ENCODE measurements around the gene CDKN1C. TPM values are rescaled to one million over a fixed set of nuclear protein-coding genes. Genes with fewer than 3 reads are reported as not detected.

CDKN1C gene
- total RNA-seq, 2 donors from 2014 or later: 10.9 to 18.2 TPM

DNA sequence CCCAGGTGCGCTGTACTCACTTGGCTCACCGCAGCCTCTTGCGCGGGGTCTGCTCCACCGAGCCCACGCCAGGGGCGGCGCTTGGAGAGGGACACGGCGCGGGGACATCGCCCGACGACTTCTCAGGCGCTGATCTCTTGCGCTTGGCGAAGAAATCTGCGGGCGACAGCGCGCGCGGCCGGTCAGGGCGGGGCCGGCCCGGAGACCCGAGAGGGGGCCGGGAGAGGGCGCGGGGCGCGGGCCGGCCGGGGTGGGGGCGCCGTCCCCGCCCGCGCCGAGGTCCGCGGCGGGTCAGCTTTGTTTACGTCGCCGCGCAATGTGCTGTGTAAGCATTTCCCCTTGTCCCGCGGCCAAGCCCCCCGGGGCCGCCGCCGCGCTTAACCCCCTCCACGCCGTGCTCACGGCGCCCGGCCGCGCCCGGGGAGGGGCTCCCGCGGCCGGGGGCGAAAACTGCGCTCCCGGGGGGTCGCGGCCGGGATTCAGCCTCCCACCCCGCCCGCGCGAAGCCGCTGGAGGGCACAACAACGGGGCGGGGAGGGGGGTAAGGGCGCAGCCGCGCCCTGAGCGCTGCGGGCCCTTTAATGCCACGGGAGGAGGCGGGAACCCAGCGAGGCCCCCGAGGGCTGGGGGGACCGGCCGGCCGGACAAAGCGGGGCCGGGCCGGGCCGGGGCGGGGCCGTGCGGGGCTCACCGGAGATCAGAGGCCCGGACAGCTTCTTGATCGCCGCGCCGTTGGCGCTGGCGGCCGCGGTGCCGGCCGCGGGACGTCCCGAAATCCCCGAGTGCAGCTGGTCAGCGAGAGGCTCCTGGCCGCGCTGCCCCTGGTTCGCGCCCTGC is 1.4 kb downstream of the CDKN1C start:
- Histone ChIP-seq H3K27ac (no peak overlapping the region), H3K27me3 (peaks cover 8% of the 10 kb centered on the region), H3K9me3 (no peaks in the 10 kb centered on the region), H3K36me3 (no peaks in the 10 kb centered on the region), H3K4me1 (peaks cover 4% of the 10 kb centered on the region), H3K4me3 (peak overlapping the region; percentile 62), H3K9ac (ENCODE audit: low read depth in 2 of 2, low read length in 2 of 2) (peak overlapping the region; percentile 34 to 40)
- intact Hi-C loops (cut with DNase I): loop anchor here (10.0 kb wide), 1 partner anchor 179 kb away; no protein-coding TSS in a partner anchor
- no peak for DNase-seq
- TF ChIP-seq, protein P1, sequence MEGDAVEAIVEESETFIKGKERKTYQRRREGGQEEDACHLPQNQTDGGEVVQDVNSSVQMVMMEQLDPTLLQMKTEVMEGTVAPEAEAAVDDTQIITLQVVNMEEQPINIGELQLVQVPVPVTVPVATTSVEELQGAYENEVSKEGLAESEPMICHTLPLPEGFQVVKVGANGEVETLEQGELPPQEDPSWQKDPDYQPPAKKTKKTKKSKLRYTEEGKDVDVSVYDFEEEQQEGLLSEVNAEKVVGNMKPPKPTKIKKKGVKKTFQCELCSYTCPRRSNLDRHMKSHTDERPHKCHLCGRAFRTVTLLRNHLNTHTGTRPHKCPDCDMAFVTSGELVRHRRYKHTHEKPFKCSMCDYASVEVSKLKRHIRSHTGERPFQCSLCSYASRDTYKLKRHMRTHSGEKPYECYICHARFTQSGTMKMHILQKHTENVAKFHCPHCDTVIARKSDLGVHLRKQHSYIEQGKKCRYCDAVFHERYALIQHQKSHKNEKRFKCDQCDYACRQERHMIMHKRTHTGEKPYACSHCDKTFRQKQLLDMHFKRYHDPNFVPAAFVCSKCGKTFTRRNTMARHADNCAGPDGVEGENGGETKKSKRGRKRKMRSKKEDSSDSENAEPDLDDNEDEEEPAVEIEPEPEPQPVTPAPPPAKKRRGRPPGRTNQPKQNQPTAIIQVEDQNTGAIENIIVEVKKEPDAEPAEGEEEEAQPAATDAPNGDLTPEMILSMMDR (IDR thresholded peaks at IDR 0.05): no peak

DNA sequence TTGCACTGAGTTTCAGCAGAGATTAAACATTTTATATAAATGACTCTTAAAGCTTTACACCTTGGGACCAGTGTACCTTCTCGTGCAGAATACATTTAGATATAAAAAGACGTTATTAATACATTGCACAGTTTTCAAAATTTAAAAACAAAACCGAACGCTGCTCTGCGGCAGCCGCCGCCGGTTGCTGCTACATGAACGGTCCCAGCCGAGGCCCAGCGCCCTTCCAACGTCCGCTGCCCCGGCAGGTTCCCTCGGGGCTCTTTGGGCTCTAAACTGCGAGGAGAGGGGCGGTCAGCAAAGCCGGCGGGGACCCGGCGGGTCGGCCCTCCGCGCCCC is 2.0 kb downstream of the CDKN1C start:
- peak overlapping the region; percentile 62 for H3K4me3 ChIP-seq
- no peak for DNase-seq
- intact Hi-C loops (cut with DNase I): loop anchor here (10.0 kb wide), 1 partner anchor 179 kb away; no protein-coding TSS in a partner anchor

DNA sequence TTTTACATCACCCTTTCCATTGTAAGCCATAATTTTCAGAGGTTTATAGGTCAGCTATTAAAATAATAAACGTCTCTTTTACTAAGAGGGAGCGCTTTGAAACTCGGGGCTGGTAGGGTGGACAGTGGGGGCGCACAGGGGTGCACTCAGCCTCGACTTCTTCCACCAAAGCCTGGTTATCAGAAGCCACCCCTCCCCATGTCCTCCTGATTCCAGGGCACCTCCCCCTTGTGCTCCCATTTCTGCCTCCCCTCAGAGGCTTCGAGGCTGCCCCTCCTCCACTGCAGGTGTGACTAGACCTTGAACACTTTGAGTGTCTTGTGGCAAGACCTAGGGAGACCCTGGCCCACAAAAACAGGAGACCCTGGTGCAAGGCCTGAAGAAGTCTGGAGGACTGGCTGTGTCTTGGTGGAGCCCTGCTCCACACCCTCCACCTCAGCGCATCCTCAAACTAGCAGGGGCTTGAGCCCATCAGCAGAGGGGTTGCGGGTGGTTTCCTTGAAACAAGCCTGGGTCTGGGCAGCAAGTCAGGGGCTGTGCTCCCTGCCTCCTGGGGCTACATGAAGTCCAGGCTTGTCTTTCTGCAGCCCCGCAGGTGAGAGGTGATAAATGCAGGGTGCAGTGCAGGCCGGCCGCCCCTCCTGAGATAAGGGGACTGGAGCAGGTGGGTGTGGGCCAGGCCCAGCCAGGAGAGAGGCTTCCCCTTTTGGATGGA is 3.0 kb downstream of the CDKN1C start:
- DNase-seq: no peak
- Histone ChIP-seq H3K4me3 (no peak overlapping the region), H3K36me3 (no peaks in the 10 kb centered on the region), H3K27ac (no peak overlapping the region), H3K9me3 (no peaks in the 10 kb centered on the region), H3K27me3 (peaks cover 8% of the 10 kb centered on the region), H3K4me1 (peaks cover 4% of the 10 kb centered on the region), H3K9ac (ENCODE audit: low read depth in 2 of 2, low read length in 2 of 2) (no peak overlapping the region)
- TF ChIP-seq, protein P1 (IDR thresholded peaks at IDR 0.05): no peak
- intact Hi-C loops (cut with DNase I): loop anchor here (10.0 kb wide), 1 partner anchor 178 kb away; no protein-coding TSS in a partner anchor

More for the DNA sequence above, 2.0 kb downstream of the CDKN1C start:
- TF ChIP-seq, protein P1 (IDR thresholded peaks at IDR 0.05): no peak
- H3K36me3 ChIP-seq: no peaks in the 10 kb centered on the region
- H3K27me3 ChIP-seq: peaks cover 8% of the 10 kb centered on the region
- H3K27ac ChIP-seq: no peak overlapping the region
- no peaks in the 10 kb centered on the region for H3K9me3 ChIP-seq
- peak overlapping the region; percentile 34 to 40 for H3K9ac ChIP-seq (ENCODE audit: low read depth in 2 of 2, low read length in 2 of 2)
- peaks cover 4% of the 10 kb centered on the region for H3K4me1 ChIP-seq

DNA sequence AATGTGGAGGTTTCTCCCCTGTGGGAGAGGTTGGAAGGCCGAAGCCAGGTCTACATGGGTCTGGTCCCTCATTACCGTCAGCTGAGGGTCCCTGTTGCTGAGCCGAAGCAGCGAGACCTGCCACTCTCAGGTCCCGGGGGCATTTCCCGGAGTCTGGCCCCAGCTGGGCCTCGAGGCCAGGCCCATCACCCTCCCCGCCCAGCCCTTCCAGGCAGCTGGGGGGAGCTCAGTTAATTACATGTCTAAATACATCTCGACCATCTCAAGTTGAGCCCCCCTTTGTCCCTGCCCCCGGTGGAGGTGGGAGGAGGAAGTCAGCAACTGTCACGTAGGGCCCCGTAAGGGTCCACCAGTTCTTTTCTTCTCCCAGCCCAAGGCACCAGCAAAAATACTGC is 3.6 kb downstream of the CDKN1C start:
- no peaks in the 10 kb centered on the region for H3K9me3 ChIP-seq
- no peak for DNase-seq
- H3K27ac ChIP-seq: no peak overlapping the region
- intact Hi-C loops (cut with DNase I): loop anchor here (10.0 kb wide), 1 partner anchor 177 kb away; no protein-coding TSS in a partner anchor
- peaks cover 8% of the 10 kb centered on the region for H3K27me3 ChIP-seq
- H3K9ac ChIP-seq (ENCODE audit: low read depth in 2 of 2, low read length in 2 of 2): no peak overlapping the region
- no peaks in the 10 kb centered on the region for H3K36me3 ChIP-seq
- H3K4me3 ChIP-seq: no peak overlapping the region
- peaks cover 4% of the 10 kb centered on the region for H3K4me1 ChIP-seq
- TF ChIP-seq, protein P1 (IDR thresholded peaks at IDR 0.05): no peak

DNA sequence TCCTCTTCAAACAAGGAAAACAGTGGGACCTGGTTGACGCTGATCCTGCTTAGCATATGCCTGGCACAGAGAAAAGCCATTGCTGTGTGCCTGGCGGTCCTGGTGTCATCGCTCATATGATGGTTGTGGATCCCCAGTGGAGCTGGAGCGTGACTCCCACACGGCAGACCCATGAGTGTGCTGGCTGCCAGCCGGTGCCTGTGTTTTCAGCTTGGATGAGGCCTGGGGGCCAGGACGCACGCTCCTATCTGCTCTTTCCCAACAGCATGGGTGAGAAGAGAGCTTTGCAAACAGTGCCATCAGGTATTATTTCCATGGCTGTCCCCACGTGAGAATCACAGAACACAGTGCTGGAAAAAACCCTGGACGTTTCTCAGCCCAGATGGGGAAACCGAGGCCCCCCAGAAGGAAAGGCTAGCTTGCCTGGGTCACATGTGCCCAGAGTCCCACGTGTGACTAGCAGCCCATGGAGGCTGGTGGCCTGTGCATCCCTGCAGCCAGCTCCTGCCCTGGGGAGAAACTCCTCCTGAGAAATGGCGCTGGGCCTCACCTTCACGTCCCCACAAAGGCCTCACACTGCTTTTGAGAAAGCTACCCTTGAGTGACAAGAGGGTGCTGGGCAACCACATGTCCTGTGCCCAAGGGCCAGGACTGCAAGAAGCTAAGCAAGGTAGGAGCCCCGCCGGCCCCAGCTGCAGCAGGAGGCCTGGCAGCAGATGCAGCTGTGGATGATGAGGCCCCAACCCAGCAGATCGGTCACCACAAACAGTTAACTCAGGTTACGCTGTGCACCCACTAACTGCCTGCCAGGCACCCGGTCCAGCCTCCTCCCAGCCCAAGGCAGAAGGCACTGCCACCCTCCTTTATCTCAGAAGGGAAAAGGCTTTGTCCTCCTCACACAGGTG is 4.2 kb downstream of the CDKN1C start:
- Histone ChIP-seq H3K9ac (ENCODE audit: low read depth in 2 of 2, low read length in 2 of 2) (no peak overlapping the region), H3K36me3 (no peaks in the 10 kb centered on the region), H3K27ac (no peak overlapping the region), H3K27me3 (peaks cover 8% of the 10 kb centered on the region), H3K4me1 (peaks cover 2% of the 10 kb centered on the region), H3K9me3 (no peaks in the 10 kb centered on the region), H3K4me3 (no peak overlapping the region)
- TF ChIP-seq, protein P1 (IDR thresholded peaks at IDR 0.05): no peak
- intact Hi-C loops (cut with DNase I): loop anchor here (10.0 kb wide), 1 partner anchor 177 kb away; no protein-coding TSS in a partner anchor
- DNase-seq: no peak
